ENCODE measurements around the gene DEFB114.

Gene DEFB114

GRCh38 chr6:49912196-49912595 lies 51.8 kb downstream of the DEFB114 start:
- no peak overlapping the region for H3K9ac ChIP-seq (ENCODE audit: low read length)
- no peaks in the 10 kb centered on the region for H3K36me3 ChIP-seq (ENCODE audit: control insufficient read depth, insufficient read depth, low read length, severe bottlenecking)
- no peaks in the 10 kb centered on the region for H3K9me3 ChIP-seq (ENCODE audit: control insufficient read depth, low read length)
- H3K27me3 ChIP-seq (replicated peaks; ENCODE audit: control insufficient read depth, insufficient read depth, low read length) = no peaks in the 10 kb centered on the region
- DNase-seq (ENCODE audit: low read depth) = no peak
- H3K4me1 ChIP-seq (ENCODE audit: control insufficient read depth, insufficient read depth, low read length) = no peaks in the 10 kb centered on the region
- H3K4me3 ChIP-seq (ENCODE audit: low read length) = no peak overlapping the region

DNA sequence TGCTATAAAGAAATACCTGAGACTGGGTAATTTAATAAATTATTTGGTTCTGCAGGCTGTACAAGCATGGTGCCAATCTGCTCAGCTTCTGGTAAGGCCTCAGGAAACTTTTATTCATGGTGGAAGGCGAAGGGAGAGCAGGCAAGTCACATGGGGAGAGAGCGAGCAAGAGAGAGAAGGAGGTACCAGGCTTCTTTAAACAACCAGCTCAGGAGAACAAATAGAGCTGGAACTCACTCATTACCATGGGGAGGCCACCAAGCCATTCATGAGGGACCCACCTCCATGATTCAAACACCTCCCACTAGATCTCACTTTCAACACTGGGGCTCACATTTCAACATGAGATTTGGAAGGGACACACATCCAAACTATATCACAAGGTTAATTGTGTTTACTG lies 52.7 kb downstream of the DEFB114 start:
- H3K27me3 ChIP-seq (replicated peaks; ENCODE audit: control insufficient read depth, insufficient read depth, low read length) = no peaks in the 10 kb centered on the region
- no peaks in the 10 kb centered on the region for H3K9me3 ChIP-seq (ENCODE audit: control insufficient read depth, low read length)
- DNase-seq (ENCODE audit: low read depth) = no peak
- no peak overlapping the region for H3K9ac ChIP-seq (ENCODE audit: low read length)
- H3K4me1 ChIP-seq (ENCODE audit: control insufficient read depth, insufficient read depth, low read length) = no peaks in the 10 kb centered on the region
- no peak overlapping the region for H3K4me3 ChIP-seq (ENCODE audit: low read length)
- H3K36me3 ChIP-seq (ENCODE audit: control insufficient read depth, insufficient read depth, low read length, severe bottlenecking) = no peaks in the 10 kb centered on the region

All from adipocyte (in vitro differentiated cells).